HG03521 (cell line): ENCODE results near the gene GAS7.
A peak's percentile ranks its signal among the peaks of the same experiment; 100 is the strongest.
"Not testable (repeated sequence)": the region's sequence is repeated elsewhere in the genome, so short reads cannot be mapped to it uniquely, and the experiment has no call there.

Experiments used
- ATAC-seq: cut with Tn5 transposase; IDR thresholded peaks from one replicate; pipeline ENCODE4 v1.9.1; 2021; ENCODE audit warnings: mild to moderate bottlenecking, moderate library complexity; ENCODE audit not compliant: unreplicated experiment

The GAS7 gene

GRCh38 chr17:10081571-10082169, 116.7 kb downstream of the GAS7 start:
- ATAC-seq = no peak

- no peak for ATAC-seq
Observed at GRCh38 chr17:10077561-10078299, 120.7 kb downstream of the GAS7 start.

GRCh38 chr17:10075919-10076318, 122.5 kb downstream of the GAS7 start:
- no peak for ATAC-seq

- ATAC-seq = no peak
Observed at GRCh38 chr17:10073941-10074340, 124.5 kb downstream of the GAS7 start.

GRCh38 chr17:10072556-10073425, 125.6 kb downstream of the GAS7 start:
- ATAC-seq = no peak

- no peak for ATAC-seq
Observed at GRCh38 chr17:10072086-10072485, 126.3 kb downstream of the GAS7 start.

GRCh38 chr17:10071141-10071540, 127.3 kb downstream of the GAS7 start:
- ATAC-seq = no peak

GRCh38 chr17:10070690-10071089, 127.7 kb downstream of the GAS7 start:
- no peak for ATAC-seq

- no peak for ATAC-seq
Observed at GRCh38 chr17:10069301-10069700, 129.1 kb downstream of the GAS7 start.

GRCh38 chr17:10067446-10068143, 130.8 kb downstream of the GAS7 start:
- no peak for ATAC-seq

- no peak for ATAC-seq
Observed at GRCh38 chr17:10064536-10064935, 133.9 kb downstream of the GAS7 start.

- ATAC-seq = no peak
Observed at GRCh38 chr17:10063730-10064241, 134.6 kb downstream of the GAS7 start.

- no peak for ATAC-seq
Observed at GRCh38 chr17:10062691-10063385, 135.6 kb downstream of the GAS7 start.

- ATAC-seq = no peak
Observed at GRCh38 chr17:10061111-10061845, 137.1 kb downstream of the GAS7 start.

- no peak for ATAC-seq
Observed at GRCh38 chr17:10060526-10060925, 137.9 kb downstream of the GAS7 start.

- peak; percentile 87 for ATAC-seq
Observed at GRCh38 chr17:10059684-10060211, 138.7 kb downstream of the GAS7 start.

- ATAC-seq = peak; percentile 8
Observed at GRCh38 chr17:10058921-10059683, 139.3 kb downstream of the GAS7 start.

- not testable (repeated sequence) for ATAC-seq
Observed at GRCh38 chr17:10057466-10057865, 140.9 kb downstream of the GAS7 start.
